HG02870 (cell line): ENCODE measurements around the gene WDR41.
"Not testable (repeated sequence)": the region's sequence is repeated elsewhere in the genome, so short reads cannot be mapped to it uniquely, and the experiment has no call there.

Experiments used
- ATAC-seq: cut with Tn5 transposase; IDR thresholded peaks from one replicate; pipeline ENCODE4 v1.9.1; 2021; ENCODE audit warnings: mild to moderate bottlenecking, moderate library complexity; ENCODE audit not compliant: unreplicated experiment

WDR41 gene, protein sequence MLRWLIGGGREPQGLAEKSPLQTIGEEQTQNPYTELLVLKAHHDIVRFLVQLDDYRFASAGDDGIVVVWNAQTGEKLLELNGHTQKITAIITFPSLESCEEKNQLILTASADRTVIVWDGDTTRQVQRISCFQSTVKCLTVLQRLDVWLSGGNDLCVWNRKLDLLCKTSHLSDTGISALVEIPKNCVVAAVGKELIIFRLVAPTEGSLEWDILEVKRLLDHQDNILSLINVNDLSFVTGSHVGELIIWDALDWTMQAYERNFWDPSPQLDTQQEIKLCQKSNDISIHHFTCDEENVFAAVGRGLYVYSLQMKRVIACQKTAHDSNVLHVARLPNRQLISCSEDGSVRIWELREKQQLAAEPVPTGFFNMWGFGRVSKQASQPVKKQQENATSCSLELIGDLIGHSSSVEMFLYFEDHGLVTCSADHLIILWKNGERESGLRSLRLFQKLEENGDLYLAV

DNA sequence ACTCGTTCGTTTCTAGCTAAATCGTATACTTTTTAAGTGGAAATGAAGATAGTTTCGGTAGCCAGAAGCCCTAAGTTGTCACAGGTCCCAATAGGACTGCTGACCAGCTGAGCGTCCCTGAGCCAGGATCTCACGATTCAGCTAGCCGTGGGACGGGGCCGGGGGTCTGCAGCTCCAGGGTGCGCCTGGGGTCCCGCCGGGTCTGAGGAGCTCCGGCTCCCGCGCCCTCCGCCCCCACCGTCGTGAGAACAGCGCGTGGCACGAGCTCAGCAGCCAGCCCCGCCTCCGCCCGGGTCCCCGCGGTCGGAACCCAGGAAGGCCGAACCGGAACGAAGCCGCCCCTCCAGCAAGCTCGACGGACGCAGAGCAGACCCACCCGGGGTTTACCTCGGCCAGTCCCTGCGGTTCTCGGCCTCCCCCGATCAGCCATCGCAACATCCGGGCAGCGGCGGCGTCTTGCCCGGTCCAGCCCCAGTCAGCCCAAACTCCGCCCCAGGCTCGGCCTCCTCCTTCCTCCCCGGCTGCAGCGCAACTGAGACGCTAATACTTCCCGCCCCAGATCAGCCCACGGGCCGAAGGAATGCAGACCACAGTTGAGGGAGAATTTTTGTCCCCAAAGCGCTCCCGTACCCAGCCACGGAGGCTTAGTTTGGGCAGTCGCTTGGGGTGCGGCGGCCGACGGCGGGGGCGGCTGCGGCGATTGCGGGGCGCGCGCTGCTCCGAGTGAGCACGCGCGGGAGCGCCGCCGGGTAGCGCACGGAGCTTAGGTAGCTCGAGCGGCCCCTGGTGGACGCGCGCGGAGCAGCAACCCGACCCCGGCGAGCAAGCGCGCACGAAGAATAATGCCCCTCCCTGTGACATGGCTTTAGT, at the start of gene WDR41:
Gene WDR41 (minus strand): TSS at position 534 of the 870 bp plus-strand sequence. CDS start 96 bp downstream, at position 438.
- peak; percentile 86 for ATAC-seq

DNA sequence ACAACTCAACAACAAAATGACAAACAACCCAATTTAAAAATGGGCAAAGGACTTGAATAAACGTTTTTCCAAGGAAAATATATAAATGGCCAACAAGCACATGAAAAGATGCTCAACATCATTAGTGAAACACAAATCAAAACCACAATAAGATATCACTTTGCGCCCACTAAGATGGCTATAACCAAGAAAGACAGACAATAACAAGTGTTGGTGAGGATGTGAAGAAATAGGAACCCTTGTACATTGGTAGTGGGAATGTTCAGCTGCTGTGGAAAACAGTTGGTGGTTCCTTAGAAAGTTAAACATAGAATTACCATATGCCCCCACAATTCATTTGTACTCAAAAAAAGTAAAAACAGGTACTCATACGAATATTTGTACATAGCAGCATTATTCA, 39.2 kb upstream of the WDR41 start:
- ATAC-seq, result no peak

DNA sequence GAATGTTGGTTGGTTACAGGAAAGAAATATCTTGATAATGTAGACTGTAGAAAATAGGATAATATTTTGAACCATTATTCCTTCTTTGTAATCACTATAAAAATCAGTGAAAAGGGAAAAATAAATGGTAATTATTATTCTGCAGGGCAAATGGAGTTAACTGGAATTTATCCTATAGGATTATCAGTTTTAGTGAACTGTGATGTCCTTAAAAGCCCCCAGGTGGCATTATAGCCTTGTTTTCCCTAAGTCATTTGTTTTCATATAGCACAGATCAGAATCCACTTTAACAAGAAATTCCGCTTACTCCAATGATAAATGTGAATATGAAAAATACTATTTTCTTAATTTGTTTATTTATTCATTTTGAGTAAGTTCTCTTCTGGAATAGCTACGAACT, 26.2 kb upstream of the WDR41 start:
- no peak for ATAC-seq

DNA sequence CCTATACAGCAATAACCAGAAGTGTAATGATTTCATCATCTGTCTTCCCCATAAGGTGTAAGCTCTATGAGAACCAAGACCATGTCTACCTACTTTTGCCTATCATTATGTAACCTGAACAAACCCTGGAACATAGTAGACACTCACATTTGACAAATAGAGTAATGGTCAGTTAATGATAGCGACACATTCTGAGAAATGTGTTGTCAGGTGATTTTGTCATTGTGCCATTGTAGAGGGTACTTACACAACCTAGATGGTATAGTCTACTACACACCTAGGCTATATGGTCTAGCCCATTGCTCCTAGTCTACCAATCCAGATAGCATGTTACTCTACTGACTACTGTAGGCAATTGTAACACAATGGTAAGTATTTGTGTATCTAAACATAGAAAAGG, 22.3 kb upstream of the WDR41 start:
- ATAC-seq, result no peak

DNA sequence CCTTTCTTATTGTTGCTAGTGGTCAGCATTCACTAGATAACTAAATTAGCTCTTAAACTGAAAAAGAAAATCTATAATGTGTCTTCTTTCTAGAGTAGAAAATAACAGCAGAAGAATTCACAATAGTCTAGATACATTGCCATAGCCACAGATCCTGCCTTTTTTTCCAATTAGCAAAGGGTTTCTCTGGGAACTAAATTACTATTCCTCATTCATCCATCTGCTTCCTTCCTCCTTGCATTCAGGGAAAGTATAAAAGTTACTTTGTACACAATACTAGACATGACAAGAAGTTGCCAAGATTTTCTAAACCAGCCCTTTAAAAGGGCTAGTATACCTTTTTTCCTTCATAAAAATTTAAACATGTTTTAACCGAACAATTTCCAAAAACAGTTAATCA, 21.2 kb upstream of the WDR41 start:
- no peak for ATAC-seq

DNA sequence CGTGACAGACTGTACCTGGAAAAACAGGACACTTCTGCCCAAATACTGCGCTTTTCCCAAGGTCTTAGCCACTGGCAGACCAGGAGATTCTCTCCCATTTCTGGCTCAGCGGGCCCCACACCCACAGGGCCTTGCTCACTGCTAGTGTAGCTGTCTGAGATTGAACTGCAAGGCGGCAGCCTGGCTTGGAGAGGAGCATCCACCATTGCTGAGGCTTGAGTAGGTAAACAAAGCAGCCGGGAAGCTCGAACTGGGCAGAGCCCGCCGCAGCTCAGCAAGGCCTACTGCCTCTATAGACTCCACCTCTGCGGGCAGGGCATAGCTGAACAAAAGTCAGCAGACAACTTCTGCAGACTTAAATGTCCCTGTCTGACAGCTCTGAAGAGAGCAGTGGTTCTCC, 9.0 kb upstream of the WDR41 start:
- not testable (repeated sequence) for ATAC-seq

DNA sequence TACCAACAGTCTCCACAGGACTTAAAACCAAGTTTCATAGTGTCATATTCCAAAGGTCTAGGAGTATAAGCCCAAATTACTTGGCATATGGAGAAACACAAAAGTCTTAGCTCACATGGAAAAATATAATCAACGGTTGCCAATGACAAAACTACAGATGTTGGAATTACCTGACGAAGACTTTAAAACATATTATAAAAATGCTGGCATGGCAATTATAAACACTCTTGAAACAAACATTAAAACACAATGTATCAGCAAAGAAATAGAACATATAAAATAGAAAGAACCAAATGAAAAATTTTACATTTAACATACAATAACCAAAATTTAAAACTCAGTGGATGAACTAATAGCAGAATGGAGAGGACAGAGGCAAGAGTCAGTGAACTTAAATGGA, 7.9 kb upstream of the WDR41 start:
- ATAC-seq, result no peak

DNA sequence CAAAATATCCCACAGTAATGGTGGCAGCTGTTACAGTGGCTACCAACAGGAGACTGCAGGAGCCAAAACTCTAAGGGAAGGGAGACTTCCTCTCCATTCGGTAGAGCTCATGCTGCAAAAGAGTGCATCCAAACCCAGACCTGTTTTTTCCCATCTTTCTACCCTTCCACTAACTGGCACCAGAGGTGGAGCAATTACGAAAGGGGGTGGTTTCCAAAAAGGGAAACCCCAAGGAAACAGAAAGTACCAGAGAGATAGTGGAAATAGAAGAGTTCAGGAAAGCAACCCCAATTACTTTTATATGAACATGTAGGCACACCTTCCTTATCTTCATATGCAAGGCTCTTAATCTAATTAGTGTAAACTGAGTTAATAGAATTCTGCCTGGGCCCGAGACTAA, 7.3 kb upstream of the WDR41 start:
- ATAC-seq, result no peak

DNA sequence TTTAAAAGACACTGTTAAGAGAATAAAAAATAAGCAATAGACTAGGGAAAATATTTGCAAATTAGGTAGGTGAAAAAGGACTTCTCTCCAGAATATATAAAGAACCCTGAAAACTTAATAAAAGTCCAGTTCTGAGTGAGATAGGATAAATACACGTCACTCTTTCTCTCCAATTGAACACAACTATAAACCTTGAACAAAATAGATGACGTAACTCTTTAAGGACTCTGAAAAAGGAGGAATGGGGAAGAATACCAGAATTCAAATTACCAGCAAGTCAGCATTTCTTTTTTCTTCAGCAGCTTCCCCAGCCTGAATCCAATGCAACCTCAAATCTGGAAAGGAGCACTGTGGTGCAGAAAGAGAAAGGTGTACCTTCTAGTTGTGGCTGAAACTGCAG, 6.8 kb upstream of the WDR41 start:
- no peak for ATAC-seq

DNA sequence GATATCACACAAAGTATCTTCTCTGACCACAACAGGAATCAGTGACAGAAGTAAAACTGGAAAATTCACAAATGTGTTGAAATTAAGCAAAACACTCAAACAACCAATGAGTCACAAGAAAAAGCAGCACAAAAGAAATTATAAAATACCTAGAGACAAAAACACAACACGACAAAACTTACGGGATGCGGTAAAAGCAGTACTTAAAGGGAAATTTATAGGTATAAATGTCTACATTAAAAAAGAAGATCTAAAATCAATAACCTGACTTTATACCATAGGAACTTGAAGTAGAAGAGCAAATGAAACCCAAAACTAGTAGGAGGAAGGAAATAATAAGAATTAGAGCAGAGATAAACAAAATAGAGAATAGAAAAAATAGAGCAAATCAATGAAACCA, 2.8 kb upstream of the WDR41 start:
- no peak for ATAC-seq

DNA sequence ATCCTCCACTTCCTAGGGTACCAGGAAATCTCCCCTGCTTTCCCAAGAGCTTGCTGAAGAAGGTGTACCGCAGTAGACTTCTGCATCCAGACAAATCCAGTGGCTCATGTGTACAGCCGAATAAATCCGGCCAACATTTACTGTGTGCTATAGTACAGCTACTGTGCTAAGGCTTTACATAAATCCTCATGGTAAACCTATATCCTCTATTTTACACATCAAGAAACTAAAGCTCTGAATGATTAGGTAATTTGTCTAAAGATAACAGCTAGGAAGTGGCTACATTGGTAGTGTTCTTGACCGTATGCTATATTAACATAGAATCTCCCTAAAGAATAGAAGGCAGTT, 511 bp upstream of the WDR41 start:
- ATAC-seq, result peak; percentile 5

DNA sequence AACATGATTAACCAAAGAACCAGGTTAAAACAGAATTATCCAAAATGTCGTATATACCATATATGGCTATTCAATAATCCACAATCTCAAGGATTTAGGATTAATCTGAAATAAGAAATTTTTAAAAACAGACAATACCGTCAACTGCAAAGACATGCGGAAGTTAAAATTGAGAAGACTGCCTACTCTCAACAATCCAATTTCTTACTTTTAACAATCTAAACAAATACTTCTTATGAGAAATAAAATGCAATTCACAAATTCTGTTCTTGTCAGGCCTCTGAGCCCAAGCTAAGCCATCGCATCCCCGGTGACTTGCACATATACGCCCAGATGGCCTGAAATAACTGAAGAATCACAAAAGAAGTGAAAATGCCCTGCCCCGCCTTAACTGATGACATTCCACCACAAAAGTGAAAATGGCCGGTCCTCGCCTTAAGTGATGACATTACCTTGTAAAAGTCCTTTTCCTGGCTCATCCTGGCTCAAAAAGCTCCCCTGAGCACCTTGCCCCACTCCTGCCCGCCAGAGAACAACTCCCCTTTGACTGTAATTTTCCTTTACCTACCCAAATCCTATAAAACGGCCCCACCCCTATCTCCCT, 1.3 kb downstream of the WDR41 start:
- not testable (repeated sequence) for ATAC-seq

DNA sequence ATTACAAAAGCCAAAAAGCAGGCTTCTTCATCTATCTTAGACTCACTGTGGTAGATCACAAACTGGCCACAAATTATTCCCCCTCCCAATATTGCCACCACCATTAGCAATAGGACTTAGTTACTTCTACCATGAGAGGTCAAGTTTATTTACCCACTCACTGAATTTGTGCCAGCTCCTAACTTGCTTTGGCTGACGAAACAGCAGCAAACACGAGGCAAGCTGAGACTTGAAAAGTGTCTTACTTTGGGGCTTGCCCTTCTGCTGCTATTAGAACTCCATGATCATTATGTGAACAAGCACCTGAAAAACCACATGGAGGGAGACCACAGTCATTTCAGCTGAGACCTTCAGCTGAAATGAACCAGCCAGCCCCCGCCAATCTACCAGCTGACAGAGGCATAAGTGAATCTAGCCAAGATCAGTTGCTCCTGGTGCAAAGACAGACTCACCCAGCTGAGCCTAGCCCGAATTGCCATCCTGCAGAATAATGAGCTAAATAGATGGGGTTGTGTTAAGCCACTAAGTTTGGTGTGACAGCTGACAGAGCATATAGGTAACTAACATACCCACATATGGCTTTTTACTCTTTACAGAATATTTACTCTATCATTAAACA, 5.7 kb downstream of the WDR41 start:
- no peak for ATAC-seq

DNA sequence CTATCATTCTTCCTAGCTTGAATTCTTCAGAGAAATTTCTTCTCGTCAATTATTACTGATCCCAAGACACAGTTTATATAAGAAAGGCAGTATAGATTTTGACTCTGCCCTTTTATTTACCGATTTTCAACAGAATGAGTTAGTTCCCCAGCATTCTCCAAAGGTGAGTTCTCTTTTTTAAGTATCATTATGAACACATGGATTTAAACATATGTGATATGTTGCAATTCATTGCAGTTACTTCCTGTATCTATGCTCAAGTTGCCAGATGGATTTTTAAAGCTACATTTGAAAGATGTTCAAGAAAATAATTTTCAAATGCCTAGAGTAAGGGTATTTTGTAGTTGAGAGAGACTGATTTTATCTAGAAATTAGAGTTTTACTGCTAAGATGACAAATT, 8.4 kb downstream of the WDR41 start:
- no peak for ATAC-seq

DNA sequence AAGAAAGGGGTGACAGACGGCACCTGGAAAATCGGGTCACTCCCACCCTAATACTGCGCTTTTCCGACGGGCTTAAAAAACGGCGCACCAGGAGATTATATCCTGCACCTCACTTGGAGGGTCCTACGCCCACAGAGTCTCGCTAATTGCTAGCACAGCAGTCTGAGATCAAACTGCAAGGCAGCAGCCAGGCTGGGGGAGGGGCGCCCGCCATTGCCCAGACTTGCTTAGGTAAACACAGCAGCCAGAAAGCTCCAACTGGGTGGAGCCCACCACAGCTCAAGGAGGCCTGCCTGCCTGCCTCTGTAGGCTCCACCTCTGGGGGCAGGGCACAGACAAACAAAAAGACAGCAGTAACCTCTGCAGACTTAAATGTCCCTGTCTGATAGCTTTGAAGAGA, 17.1 kb downstream of the WDR41 start:
- not testable (repeated sequence) for ATAC-seq

DNA sequence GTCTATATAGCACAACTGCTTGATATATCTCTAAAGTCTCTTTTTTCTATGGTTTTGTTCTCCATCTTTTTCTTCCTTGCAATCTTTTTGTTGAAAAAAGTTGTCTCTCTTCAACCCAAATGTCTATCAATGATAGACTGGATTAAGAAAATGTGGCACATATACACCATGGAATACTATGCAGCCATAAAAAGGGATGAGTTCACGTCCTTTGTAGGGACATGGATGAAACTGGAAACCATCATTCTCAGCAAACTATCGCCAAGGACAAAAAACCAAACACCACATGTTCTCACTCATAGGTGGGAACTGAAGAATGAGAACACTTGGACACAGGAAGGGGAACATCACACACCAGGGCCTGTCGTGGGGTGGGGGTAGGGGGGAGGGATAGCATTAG, 23.2 kb downstream of the WDR41 start:
- not testable (repeated sequence) for ATAC-seq

DNA sequence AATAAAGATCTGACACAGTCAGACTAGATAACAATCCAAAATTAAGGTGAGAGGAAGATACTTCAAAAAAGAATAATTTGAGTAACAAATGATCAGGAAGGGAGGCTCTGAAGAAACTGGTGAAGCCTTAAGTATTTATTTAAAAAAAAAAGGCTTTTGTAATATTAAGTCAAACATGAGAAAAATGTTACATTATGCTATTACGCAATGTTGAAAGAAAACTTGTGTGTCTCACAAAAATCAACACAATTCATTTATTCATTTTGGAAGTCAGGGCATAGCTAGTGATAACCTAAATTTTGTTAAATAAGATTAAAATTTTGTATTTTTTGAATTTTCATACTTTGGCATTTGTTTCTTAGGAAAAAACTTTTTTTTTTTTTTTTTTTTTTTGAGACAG, 28.2 kb downstream of the WDR41 start:
- ATAC-seq, result no peak

DNA sequence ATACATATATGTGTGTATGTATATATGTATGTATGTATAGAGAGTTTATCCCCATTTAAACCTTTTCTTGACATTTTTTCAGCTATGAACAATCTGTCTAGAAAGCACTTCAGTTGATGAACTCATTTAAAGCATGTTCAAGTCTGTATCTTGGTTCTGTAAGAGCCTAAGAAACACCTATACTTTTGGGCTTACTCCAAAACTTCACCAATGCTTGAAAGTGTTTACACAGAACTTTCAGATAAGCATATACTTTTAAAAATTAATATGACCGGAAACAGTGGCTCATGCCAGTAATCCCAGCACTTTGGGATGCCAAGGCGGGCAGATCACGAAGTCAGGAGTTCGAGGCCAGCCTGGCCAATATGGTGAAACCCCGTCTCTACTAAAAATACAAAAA, 30.8 kb downstream of the WDR41 start:
- no peak for ATAC-seq

DNA sequence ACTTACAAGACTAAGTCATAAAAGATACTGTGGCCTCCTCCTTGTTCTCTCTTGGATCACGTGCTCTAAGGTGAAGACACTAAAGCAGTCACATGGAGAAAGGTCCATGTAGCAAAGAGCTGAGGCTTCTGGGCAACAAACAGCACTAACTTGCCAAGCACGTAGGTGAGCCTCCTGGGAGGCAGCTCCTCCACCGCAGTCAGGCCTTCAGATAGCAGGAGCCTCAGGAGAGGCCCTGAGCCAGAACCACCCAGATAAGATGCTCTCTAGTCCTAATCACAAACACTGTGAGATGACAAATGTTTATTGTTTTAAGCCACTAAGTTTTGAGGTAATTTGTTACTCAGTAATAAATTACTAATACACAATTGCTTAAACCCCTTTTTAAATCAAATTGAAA, 38.0 kb downstream of the WDR41 start:
- ATAC-seq, result no peak

DNA sequence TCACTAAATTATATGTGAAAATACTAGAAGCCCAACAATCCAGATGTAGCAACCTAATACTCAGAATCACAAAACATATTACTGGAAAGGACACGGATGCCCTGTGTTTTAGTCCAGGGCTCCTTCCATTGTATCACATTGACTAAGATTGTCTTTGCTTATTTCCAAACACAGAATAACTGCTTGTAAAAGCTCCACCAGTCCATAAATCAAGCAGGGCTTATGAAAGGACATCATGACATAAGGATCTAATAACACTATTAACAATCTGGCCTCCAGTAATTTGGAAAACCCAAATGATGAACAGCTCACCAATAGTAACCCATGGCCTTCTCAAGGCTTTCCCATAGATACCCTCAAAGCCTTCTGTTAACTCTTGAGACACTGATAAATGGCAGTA, 39.8 kb downstream of the WDR41 start:
- ATAC-seq, result no peak

DNA sequence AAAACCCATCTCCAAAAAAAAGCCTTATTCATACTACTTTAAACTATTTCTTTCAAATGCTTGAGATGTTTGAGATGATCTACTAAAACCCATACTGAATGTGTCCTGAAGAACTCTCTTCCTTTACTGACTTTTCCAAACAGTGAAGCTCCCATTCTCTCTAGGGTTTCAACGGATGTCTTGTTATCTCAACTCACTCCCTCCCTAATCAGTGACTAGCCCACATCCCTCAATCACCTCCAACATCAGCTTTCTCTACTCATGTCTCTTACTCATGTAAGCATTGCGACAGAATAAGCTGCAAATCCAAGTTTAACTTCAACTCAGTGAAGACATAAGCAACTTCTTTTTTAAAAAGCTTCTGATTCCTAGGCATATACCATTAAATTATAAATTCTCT, 42.1 kb downstream of the WDR41 start:
- no peak for ATAC-seq
